PC-9 (cell line): Measurements from ENCODE around the gene ADH7.

Experiments used
- EZH2 ChIP-seq: fragments of 200-600 bp; sonication (generic); IDR thresholded peaks from 2 replicates; pipeline ENCODE4 v1.8.0; 2017; ENCODE audit warnings: antibody characterized with exemption, low read depth
- TF ChIP-seq, protein P1 (sequence below): fragments of 200-600 bp; sonication (generic); conservative IDR thresholded peaks from 2 replicates; pipeline ENCODE4 v1.6.1; 2017; ENCODE audit warnings: mixed run types, antibody characterized with exemption, mild to moderate bottlenecking, moderate library complexity

- TF ChIP-seq, protein P1, sequence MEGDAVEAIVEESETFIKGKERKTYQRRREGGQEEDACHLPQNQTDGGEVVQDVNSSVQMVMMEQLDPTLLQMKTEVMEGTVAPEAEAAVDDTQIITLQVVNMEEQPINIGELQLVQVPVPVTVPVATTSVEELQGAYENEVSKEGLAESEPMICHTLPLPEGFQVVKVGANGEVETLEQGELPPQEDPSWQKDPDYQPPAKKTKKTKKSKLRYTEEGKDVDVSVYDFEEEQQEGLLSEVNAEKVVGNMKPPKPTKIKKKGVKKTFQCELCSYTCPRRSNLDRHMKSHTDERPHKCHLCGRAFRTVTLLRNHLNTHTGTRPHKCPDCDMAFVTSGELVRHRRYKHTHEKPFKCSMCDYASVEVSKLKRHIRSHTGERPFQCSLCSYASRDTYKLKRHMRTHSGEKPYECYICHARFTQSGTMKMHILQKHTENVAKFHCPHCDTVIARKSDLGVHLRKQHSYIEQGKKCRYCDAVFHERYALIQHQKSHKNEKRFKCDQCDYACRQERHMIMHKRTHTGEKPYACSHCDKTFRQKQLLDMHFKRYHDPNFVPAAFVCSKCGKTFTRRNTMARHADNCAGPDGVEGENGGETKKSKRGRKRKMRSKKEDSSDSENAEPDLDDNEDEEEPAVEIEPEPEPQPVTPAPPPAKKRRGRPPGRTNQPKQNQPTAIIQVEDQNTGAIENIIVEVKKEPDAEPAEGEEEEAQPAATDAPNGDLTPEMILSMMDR = no peak
- no peak for TF ChIP-seq EZH2
These were observed 45.5 kb downstream of the ADH7 start for GRCh38 chr4:99389606-99390005.
